Measurements from ENCODE around the gene ZDHHC8.

The ZDHHC8 gene

GRCh38 chr22:20096574-20097420 lies 34.8 kb upstream of the ZDHHC8 start:
- DNase-seq: no peak

DNA sequence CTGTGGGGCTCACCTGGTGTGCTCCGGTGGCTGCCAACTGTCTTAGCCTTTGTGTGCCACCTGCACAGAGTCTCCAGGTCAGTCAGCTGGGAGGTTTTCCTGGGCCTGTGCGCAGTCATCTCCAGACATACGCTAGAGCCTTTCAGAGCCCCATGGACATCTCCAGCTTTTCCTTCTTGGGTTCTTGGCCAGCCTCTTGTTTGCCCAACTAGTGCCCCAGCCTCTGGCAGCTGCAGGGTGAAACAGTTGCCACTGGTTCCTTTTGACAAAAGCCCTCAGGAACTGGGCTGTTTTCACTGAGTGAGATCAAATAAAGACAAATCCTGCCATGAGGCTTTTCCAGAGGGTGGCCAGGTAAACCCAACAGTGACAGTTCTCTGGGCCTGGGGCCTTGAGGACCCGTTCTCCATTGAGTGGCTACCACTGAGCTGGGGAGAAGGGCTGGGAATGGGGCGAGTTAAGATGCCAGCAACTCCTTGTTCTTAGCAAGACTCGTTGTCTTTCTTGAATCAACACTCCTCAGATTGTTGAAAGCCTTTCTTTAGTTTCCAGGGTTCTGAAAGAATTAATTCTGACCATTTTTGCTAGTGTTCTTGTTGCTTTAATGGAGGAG lies 32.4 kb upstream of the ZDHHC8 start:
- DNase-seq: no peak

GRCh38 chr22:20101638-20102037 lies 30.0 kb upstream of the ZDHHC8 start:
- DNase-seq: no peak

- no peak for DNase-seq
Observed at GRCh38 chr22:20102203-20102780, 29.3 kb upstream of the ZDHHC8 start.

DNA sequence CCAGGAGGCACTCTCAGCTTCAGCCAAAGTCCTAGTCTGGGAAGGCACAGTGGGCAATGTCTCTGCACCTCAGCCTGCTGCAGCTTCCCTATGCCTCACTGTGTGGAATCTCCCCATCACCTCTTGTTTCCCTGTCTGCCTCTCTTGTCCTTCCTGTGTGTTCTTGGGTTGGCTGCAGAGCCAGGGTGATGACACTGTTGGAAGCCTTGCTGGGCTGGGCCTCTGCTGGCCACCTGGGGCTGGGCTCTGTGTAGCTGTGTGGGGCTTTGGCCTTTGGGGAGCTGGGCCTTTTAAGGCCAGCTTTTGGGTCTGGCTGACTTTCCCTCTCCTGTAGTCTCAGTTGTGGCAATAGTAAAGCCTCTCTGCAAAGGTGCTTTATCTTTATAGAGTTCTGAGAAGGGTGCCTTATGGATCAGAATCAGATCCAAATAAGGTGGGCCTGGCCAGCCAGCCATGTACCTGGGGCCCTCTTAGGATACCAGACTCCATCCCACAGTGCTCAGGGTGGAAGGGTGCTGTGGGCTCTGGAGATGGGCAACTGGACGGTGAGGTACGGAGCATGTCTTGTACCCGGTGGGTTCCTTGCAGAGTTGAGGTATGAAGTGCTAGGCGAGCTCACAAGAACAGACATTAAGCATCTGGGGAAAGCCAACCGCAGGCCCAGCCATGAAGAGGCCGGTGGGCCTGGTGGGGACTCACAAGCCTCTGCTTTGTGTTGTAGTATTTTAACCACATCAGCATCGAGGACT lies 26.0 kb upstream of the ZDHHC8 start:
- no peak for DNase-seq

DNA sequence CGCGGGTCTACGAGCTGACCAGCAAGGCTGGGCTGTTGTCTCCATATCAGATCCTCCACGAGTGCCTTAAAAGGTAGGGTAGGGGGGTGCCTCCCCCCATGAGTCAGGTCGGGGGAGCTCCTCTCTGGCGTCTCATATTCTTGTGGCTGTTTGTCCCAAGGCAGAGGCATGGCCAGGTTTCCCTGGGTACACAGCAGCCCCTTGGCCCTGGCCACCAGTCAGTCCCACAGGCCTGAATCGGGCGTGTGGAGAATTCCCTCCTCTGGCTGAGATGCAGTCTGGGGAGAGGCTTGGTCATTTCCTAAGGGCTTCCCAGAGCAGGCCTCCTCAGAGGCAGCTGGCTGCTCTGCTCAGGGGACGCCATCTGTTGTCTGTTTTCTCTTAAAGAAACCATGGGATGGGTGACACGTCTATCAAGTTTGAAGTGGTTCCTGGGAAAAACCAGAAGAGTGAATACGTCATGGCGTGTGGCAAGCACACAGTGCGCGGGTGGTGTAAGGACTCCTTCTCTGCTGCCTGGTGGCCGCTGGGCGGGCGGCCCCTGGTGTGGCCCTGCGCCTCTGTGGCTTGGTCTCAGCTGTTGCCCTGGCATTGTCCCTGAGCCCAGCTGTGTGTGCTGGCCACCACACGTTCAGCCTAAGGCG lies 25.3 kb upstream of the ZDHHC8 start:
- DNase-seq: no peak

- DNase-seq: no peak
Observed at GRCh38 chr22:20106849-20107237, 24.8 kb upstream of the ZDHHC8 start.

DNA sequence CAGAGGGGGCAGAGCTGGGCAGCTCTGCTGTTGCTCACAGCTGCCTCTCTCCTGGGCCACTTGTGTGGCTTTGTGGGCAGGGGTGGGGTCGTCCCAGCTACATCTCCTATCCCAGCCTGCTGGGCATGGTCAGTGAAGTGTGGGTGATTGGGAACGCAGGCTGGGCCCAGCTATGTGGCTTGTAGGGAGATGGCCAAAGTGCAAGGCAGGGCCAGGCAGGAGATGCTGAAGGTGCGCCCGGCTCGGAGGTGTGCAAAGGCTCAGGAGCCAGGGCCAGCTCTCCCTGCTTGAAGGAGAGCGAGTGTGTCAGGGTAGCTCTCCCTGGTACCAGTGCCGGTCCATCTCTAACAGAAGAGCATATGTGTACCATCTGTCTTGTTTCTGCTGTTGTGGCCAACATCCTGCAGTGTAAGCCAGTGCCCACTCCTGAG lies 24.1 kb upstream of the ZDHHC8 start:
- no peak for DNase-seq

- no peak for DNase-seq
Observed at GRCh38 chr22:20107951-20108756, 23.4 kb upstream of the ZDHHC8 start.

- DNase-seq: no peak
Observed at GRCh38 chr22:20108757-20109230, 22.8 kb upstream of the ZDHHC8 start.

DNA sequence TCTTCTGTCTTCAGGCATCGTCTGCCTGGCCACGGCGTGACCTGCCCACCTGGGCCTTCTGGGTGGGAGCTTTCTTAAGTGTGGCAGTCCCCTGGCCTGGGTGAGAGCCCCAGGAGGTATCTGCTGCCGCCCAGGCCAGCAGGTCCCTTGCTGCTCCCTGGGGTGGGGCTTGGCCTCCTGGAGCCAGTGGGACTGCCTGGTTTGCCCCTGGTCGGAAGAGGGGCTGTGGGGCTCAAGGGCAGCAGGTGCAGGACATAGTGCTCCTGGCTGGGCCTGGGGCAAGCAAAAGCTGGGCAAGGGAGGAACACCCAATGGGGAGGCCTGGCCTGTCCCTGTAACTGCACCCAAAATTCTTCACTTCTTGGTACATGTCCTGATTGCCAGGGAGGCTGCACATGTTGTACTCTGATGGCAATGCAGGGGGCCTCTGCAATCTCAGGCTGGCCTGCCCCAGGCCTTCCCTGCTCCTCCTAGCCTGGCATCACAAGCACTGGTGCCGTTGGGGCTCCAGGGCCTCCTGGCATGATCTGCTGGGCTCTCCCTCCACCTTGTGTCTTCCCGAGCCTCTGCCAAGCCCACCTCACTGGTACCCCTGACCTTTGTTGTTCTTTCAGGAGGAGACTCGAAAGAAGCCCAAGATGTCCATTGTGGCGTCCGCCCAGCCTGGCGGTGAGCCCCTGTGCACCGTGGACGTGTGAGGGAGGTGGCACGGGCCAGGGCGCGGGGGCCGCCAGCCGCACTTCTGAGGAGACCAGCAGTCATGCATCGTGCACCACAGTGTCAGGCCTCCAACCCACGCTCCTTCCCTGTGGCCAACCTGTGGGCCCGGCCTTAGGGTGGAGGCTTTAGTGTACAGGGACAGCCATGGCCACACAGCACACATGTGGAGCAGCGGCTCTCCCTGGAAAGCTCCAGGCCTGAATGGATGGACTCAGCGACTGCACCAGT lies 21.9 kb upstream of the ZDHHC8 start:
- no peak for DNase-seq

DNA sequence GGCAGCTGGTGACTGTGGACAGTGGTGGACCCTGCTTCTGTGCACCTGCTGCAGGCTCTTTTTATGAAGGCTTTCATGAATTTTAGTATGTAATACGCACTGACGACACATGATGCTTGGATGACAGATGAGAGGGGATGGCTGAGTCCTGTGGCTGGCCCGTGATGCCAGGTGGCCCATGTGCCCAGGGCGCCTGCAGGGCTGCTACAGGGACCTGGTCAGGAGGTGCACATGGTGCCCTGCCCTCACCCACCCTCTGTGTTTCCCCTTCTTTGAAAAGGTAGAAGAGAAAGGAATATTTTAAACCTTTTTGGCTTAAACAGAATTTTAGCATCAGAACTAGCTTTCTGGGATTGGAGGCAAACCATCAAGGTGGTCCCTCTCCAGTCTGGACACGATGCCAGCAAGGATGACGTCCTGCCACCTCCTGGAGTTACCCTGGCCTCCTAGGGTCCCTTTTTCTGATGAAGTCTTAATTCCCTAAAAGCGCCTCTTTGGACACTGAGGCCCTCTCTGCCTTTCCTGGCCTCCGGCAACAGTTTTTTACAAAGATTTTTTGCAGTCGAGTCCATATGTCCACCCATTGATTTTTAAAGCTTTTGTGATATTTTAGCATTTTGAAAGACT lies 21.1 kb upstream of the ZDHHC8 start:
- no peak for DNase-seq

DNA sequence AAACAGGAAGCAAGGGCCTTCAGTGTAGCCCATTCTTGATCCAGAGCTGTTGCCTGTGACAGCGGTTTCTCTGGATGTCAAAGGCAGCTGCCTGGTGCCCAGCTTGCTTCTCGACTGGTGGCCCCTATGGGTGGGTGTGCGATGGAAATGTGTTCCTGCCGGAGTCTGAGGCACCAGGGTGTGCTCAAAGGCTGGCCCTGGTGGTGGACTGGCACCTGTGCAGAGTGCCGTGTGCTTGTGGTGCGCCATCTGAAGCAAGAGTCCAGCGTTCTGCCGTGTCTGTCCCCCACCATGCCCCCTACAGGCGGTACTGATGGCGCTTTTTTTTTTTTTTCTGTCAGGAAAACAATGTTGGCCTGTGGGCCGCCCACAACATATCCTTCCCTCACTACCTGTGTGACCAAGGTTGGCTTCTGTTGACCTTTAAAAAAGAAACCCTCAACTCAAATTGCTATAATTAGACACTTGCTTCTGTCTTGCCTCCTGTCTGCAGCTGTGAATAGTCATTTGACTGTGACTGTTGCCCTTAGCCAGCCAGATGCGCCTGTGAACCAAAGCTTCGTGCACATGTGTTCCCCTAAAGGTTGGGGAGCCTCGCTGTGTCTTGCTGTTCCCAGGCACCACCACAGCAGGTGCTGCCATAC lies 20.4 kb upstream of the ZDHHC8 start:
- DNase-seq: no peak

- no peak for DNase-seq
Observed at GRCh38 chr22:20111689-20112622, 19.6 kb upstream of the ZDHHC8 start.

GRCh38 chr22:20112623-20113511 lies 18.7 kb upstream of the ZDHHC8 start:
- DNase-seq: no peak

DNA sequence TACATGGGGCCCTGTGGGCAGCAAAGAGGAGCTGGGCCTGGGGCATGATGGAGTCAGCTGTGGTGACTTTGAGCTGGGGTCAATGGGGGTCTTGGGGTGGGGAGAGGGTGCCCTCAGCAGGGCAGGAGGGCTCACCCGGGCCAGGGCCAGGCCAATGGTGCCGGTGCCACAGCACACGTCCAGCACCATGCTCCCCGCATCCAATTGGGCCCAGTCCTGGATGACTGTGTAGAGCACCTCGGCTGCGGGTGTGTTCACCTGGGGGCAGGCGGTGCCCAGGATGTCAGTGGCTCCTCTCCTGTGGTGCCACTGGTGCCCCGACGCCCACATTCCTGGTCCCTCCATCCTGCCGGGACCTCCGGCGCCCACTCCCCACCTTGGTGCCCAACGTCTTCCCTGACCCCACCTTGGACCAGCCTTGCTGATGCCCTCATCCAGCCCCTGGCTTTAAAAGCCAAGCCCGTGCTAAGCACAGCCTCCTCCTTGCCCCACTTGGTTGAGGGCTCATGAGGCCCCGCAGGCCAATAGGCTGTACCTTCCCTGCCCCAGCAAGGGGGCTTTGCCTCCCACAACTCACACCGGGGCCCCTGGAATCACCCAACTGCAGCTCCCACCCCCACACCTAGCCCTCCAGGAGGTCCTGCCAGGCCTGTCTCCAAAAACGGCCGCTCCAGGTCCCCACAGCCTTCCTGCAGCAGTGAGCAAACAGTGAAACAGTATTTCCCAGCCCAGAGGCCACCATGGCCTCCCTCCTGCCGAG lies 17.9 kb upstream of the ZDHHC8 start:
- DNase-seq: no peak

Data from SIG-M5 (cell line).